NB4 (cell line): ENCODE measurements around the gene CMKLR1.

Experiments used
- CTCF ChIP-seq: IDR thresholded peaks from one replicate; pipeline ENCODE4 v1.5.1; 2012; ENCODE audit warnings: low read depth, low read length
- MAX ChIP-seq: IDR thresholded peaks from 2 replicates; pipeline ENCODE4 v1.6.1; 2011; ENCODE audit warnings: low read depth, low read length
- MYC ChIP-seq: IDR thresholded peaks from 2 replicates; pipeline ENCODE4 v1.6.1; 2011; ENCODE audit warnings: low read depth, low read length
- POLR2A ChIP-seq: IDR thresholded peaks from 2 replicates; pipeline ENCODE4 v1.6.1; 2011; ENCODE audit warnings: mild to moderate bottlenecking; ENCODE audit not compliant: insufficient read length; ENCODE audit errors: extremely low read depth

- TF ChIP-seq MAX (no peak), POLR2A (no peak), CTCF (no peak), MYC (no peak)
Measured at GRCh38 chr12:108346727-108347710, 7.9 kb upstream of the CMKLR1 start.
